ENCODE measurements around the gene SAT1. TPM values are rescaled to one million over a fixed set of nuclear protein-coding genes. Genes with fewer than 3 reads are reported as not detected.
A peak's percentile ranks its signal among the peaks of the same experiment; 100 is the strongest.

The SAT1 gene
- total RNA-seq, 4 donors from 2014 or later = 313 to 1,184 (median 689) TPM

- in situ Hi-C loops (cut with MboI; ENCODE audit: low pct_ligation_motif_present in 1 of 4, low pct_unique_long_range_greater_than_20kb in 1 of 4, low sequenced_read_pairs in 3 of 4) (no loop called here), intact Hi-C loops (cut with DNase I; ENCODE audit: low total_unique reads) (no loop called here)
- Histone ChIP-seq H3K4me3 (no peak overlapping the region), H3K4me1 (no peaks in the 10 kb centered on the region), H3K9me3 (no peaks in the 10 kb centered on the region), H3K27ac (no peak overlapping the region), H3K27me3 (no peaks in the 10 kb centered on the region), H3K36me3 (no peaks in the 10 kb centered on the region)
- 59% methylated on average over 2 of the region's 2 CpGs; no CpG with 5 or more reads in 1 of the 2 donors for WGBS, 2 donors (ENCODE audit: low coverage in 1 of 2)
- TF ChIP-seq POLR2A (IDR thresholded peaks at IDR 0.05) (no peak), POLR2AphosphoS5 (IDR thresholded peaks at IDR 0.05) (no peak), EP300 (IDR thresholded peaks at IDR 0.05; ENCODE audit: low read depth) (no peak), CTCF (IDR thresholded peaks at IDR 0.05) (no peak)
- DNase-seq = no peak
These were observed 33.4 kb upstream of the SAT1 start for GRCh38 chrX:23749576-23749975.

- Histone ChIP-seq H3K27ac (no peak overlapping the region), H3K4me1 (no peaks in the 10 kb centered on the region), H3K9me3 (no peaks in the 10 kb centered on the region), H3K27me3 (no peaks in the 10 kb centered on the region), H3K36me3 (no peaks in the 10 kb centered on the region), H3K4me3 (no peak overlapping the region)
- no peak for DNase-seq
- intact Hi-C loops (cut with DNase I; ENCODE audit: low total_unique reads) = no loop called here
- TF ChIP-seq CTCF (IDR thresholded peaks at IDR 0.05) = no peak
- TF ChIP-seq EP300 (IDR thresholded peaks at IDR 0.05; ENCODE audit: low read depth) = no peak
- TF ChIP-seq POLR2AphosphoS5 (IDR thresholded peaks at IDR 0.05) = no peak
- no peak for TF ChIP-seq POLR2A (IDR thresholded peaks at IDR 0.05)
- WGBS, 2 donors (ENCODE audit: low coverage in 1 of 2) = 65% methylated on average over 2 of the region's 2 CpGs; no CpG with 5 or more reads in 1 of the 2 donors
- in situ Hi-C loops (cut with MboI; ENCODE audit: low pct_ligation_motif_present in 1 of 4, low pct_unique_long_range_greater_than_20kb in 1 of 4, low sequenced_read_pairs in 3 of 4) = loop anchor here in 1 of 4 donors (25.0 kb wide), 1 partner anchor 159 kb away; the partner anchor contains the start of genes APOO and CXorf58
These were observed 30.1 kb upstream of the SAT1 start for GRCh38 chrX:23752740-23753415.

GRCh38 chrX:23754664-23755063 is 28.3 kb upstream of the SAT1 start:
- H3K27me3 ChIP-seq = no peaks in the 10 kb centered on the region
- no peaks in the 10 kb centered on the region for H3K4me1 ChIP-seq
- no peaks in the 10 kb centered on the region for H3K9me3 ChIP-seq
- TF ChIP-seq POLR2AphosphoS5 (IDR thresholded peaks at IDR 0.05) (no peak), CTCF (IDR thresholded peaks at IDR 0.05) (no peak), EP300 (IDR thresholded peaks at IDR 0.05; ENCODE audit: low read depth) (no peak), POLR2A (IDR thresholded peaks at IDR 0.05) (no peak)
- intact Hi-C loops (cut with DNase I; ENCODE audit: low total_unique reads) = no loop called here
- in situ Hi-C loops (cut with MboI; ENCODE audit: low pct_ligation_motif_present in 1 of 4, low pct_unique_long_range_greater_than_20kb in 1 of 4, low sequenced_read_pairs in 3 of 4) = loop anchor here in 1 of 4 donors (25.0 kb wide), 1 partner anchor 158 kb away; the partner anchor contains the start of genes APOO and CXorf58
- DNase-seq = no peak
- no peak overlapping the region for H3K4me3 ChIP-seq
- H3K27ac ChIP-seq = no peak overlapping the region
- 61% methylated on average over 1 of the region's 1 CpG; no CpG with 5 or more reads in 1 of the 2 donors for WGBS, 2 donors (ENCODE audit: low coverage in 1 of 2)
- no peaks in the 10 kb centered on the region for H3K36me3 ChIP-seq

- peak; percentile 45 to 55 (median 50) for TF ChIP-seq CTCF (IDR thresholded peaks at IDR 0.05)
- TF ChIP-seq POLR2A (IDR thresholded peaks at IDR 0.05) = no peak
- Histone ChIP-seq H3K4me3 (no peak overlapping the region), H3K27me3 (no peaks in the 10 kb centered on the region), H3K9me3 (no peaks in the 10 kb centered on the region), H3K27ac (no peak overlapping the region), H3K36me3 (no peaks in the 10 kb centered on the region), H3K4me1 (no peaks in the 10 kb centered on the region)
- 0 to 5% methylated on average over 3 to 4 of the region's 4 CpGs for WGBS, 2 donors (ENCODE audit: low coverage in 1 of 2)
- peak; percentile 70 for DNase-seq
- in situ Hi-C loops (cut with MboI; ENCODE audit: low pct_ligation_motif_present in 1 of 4, low pct_unique_long_range_greater_than_20kb in 1 of 4, low sequenced_read_pairs in 3 of 4) (loop anchor here in 1 of 4 donors (25.0 kb wide), 1 partner anchor 156 kb away; the partner anchor contains the start of genes APOO and CXorf58), intact Hi-C loops (cut with DNase I; ENCODE audit: low total_unique reads) (no loop called here)
These were observed 26.8 kb upstream of the SAT1 start for GRCh38 chrX:23756165-23756564.

Data from transverse colon (tissue), 4 donors.